HT1080 (cell line): Measurements from ENCODE around the gene ENOX1. TPM values are rescaled to one million over a fixed set of nuclear protein-coding genes. Genes with fewer than 3 reads are reported as not detected.
A peak's percentile ranks its signal among the peaks of the same experiment; 100 is the strongest.

ENCODE experiments used
- DNase-seq: peaks from one replicate; pipeline ENCODE4 v3.0.0-alpha.2; 2015; ENCODE audit warnings: low read depth
- total RNA-seq: library from RNA; depleted of rRNA; stranded (reverse); fragments of >200 nt; shearing (Covaris generic); gene quantifications from 2 replicates; pipeline ENCODE4 v1.2.3, GENCODE V29; 2014

ENOX1 gene
- total RNA-seq, 1 experiment from 2014 or later = 3.2 TPM

DNA sequence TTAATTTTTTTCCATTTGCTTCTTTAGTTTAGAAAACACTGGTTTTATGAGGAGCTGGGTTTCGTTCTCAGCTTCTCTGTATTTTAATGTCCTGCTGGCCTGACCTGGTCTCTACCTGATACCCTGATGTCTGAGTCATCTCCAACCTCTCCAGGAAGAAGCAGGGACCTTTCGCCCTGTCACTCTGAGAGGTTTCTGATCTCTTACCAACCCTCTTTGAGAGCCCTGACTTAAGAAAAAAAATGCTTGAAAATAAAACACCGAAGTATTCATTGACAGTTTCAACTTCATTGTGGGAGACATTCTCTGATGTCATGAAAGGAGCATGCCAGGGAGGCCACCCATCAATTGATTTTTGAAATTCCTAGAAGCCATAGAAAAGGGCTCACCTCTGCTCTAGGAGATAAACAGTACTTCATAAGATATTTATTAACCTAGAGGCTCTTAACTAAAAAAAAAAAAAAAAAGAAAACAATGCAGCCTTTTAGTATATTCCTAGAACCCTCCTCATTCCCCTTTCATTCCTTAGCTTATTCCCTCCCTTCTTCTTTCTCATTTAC is 234.8 kb downstream of the ENOX1 start:
- DNase-seq = no peak

DNA sequence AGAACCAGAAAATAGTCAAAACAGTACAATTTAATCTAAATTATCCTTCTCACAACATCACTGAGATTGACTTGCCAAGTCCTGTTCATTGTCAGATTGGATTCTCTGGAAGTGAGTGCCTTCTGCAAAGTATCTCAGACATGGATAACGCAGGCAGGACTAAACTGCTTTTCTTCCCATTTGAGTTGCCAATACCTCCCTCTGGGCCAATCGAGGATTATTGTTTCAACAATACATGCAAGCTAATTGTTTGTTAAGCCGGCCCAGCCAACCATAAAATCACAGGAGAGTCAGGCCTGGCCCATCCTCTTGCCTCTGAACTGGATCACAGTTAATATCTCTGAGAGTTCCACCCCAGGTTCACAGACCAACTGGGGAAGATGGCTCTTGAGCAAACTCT is 240.0 kb downstream of the ENOX1 start:
- DNase-seq = no peak

DNA sequence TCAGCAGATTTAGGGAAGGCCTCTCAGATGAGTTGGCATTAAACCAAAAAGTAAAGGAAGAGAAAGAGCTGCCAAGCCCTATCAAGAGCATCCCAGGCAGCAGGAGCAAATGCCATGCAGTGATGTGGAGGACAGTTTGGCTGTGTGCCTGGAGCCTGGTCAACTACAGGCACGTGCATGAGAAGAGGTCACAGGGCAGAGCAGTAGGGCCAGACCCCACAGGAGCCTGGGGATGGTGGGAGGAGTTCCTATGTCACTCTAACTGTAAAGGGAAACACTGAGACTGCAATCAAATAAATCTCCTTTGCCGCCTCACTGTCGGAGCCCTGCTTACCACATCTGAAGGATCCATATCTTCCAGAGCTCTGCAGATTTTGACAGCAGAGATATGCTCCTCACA is 240.5 kb downstream of the ENOX1 start:
- DNase-seq = no peak

DNA sequence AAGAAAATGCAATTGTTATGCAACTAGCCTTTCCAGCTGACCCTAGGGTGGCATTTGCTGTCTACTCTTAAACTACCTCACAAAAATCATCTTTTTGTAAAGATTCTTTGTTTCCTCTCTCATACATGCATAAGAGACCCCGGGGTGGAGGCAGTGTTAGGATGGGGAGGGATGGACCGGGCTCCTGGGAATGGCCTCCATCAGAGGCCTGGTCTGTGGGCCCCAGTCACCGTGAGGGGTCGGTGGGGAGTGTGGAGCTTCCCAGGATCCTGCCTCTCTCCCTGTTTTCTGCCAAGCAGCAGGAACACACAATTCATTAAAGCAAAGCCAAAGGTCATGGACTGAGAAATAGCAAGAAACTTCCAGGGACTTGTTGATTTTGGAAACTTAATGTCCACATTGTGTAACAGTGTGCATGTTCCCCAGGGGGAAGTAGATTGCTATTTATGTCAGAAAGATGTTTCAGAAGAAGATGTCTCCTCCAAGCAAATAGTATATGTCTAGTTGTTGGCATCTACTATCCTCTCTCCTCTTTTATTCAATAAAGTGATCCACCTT is 241.4 kb downstream of the ENOX1 start:
- no peak for DNase-seq

DNA sequence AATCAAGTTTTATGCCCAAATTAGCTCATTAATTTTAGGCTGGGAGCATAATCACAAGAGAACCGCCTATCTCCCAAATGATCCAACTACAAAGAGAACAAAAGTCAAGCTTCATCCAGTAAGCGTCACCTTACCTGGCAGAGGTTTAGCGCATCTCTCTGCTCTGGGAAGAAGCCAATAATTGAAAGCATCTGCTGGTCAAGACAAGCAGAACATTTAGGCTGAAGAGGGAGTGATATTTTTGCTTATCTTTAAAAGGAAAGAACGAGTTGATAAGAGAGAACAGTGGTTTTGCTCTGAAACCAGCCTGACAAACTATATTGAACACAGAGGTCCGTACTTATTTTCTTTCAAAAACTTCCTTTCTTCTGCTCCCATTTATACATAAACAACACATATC is 242.1 kb downstream of the ENOX1 start:
- DNase-seq = no peak

DNA sequence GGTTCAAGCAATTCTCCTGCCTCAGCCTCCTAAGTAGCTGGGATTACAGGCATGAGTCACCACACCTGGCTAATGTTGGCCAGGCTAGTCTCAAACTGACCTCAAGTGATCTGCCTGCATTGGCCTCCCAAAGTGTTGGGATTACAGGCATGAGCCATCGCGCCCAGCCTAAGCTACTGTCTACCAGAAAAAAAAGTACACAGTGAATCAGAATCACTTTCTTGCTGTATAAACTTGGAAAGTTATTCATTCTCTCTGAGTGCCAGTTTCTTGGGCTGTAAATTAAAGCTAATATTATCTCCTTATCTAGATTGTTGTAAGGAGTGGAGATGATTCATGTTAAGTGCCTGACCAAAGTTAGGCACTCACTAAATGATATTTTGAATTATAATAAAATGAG is 242.8 kb downstream of the ENOX1 start:
- DNase-seq = peak; percentile 61

DNA sequence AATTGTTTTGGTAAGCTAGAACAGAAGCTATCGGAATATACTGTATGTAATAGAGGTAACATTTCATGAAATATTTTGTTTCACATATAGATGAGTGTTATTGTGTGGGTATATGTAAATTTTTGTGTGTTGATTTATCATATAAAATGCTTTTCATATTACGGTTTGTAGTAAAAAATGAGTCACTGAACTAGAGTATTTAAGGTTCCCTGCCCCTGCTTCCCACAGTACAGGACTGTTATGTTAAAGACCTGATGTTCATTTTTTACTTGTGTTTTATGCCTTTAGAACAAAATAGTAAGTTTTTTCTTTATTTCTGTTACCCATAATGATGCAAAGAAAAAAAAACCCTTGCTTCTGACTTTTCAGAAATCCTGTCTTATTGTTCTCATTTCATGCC is 243.4 kb downstream of the ENOX1 start:
- no peak for DNase-seq

DNA sequence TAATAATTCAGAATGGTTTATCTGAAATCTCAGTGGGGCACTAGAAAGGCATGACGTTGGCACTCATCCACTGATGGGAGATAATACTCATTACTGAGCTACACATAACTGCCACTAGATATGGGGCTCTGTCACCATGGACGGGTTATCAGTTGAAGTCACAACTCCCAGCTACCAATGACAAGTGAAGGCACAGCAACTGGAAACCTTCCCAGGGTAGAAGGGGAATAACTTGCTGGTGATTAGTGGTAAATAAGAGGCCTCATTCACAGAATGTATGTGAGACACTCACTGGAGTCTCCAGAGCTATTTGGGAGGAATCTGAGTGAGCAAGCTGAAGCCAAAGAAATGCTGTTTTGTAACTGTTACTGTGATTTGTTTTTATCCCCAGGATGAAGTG is 249.6 kb downstream of the ENOX1 start:
- DNase-seq = no peak

DNA sequence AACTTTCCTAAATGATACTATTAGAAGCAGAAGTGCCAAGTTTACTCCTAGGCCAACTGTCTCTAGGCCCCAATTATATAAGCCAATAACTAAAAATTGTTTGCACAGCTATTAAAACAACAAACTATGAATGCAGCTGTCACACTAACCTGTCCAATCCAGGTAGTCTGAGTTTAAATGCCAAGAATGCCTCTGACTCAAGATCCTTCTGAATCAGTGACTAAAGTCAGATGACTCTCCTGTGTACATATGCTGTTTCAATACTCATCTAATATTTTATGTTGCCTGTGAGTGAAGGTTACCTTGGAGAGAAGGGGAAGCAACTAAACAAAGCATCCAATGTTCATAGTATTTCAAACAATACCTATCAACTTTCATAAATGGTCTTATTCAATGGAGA is 257.0 kb downstream of the ENOX1 start:
- DNase-seq = peak; percentile 11

DNA sequence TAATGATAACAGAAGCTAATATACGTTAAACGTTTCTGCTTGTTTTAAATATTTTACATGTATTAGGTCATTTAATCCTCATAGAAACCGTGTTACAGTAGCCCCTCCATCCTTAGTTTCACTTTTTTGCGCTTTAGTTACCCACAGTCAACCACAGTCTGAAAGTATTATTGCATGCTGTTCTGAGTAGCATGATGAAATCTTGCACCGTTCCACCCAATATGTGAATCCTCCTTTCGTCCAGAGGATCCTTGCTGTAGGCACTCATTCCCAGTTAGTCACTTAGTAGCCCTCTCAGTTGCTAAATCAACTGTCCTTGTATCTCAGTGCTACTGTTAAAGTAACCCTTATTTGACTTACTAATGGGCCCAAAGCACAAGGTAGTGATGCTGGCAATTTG is 257.8 kb downstream of the ENOX1 start:
- no peak for DNase-seq

DNA sequence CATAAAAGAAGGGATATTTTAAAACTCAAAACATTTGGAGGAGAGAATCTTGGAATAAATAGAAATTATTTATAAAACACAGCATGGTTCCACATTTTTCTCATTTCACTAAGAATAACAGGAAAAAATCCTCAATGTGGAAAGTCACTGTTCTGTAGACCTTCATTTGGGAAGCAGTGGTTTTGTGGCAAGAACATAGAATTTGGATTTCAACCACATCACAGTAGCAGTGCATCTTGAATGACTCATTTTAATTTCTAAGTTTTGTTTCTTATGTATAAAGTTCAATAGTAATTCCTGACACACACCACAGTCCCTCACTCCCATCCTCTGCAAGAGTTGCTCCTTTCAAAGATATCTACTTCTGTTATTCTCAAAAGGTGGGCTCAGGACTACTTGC is 264.0 kb downstream of the ENOX1 start:
- DNase-seq = peak; percentile 61

DNA sequence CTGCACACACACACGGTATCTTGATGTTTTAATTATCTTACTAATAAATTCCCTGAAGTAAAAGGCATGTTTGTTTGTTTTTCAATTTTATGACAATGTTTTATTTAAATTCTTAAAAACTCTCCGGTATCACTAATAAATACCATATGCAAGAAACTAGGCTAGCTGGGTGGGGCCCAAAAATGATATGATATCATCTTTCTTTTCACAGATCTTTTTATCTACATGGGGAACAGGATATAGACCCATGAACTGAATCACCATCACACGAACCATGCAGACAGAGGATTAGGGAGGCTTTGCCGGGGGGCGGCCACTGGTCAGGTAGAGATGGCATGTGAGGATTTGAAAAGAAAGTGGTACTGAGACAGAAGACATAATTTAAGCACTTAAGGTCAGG is 266.4 kb downstream of the ENOX1 start:
- no peak for DNase-seq

DNA sequence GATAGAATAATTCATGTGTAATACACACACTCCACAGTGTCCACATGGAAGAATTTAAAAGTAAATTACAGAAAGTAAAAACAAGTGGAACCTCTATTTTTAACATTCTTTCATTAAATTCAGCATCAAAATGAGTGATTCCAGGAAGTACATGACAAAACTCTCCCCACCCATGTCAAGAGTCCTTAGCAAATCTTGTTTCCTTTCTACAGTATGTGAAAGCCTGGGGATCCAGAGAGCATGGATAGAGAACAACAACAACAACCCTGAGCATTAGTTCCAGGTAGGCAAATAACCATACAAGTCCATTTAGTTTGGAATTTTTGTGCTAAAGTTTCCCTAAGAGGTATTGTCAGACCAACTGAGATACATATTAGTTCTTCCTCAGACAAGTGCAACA is 267.9 kb downstream of the ENOX1 start:
- no peak for DNase-seq

DNA sequence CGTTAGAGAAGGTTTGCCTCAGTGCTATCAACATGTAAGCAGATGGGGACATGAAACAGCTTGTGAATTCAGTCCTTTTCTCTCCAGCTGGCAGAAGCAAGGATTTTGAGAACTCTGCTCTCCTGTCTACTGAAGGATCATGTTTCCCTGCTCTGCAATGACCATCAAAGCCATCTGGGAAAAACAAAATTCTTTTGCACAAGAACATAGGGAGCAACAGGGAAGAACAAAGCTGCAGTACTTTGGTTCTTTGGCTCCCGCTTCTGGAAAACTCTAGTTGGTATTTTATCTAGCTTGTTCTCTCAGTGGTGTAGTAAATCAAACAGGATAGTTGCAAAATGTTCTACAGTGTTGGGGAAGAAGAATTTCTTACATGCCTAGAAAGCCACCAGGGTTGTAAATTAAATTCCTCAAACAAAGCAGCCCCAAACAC is 270.4 kb downstream of the ENOX1 start:
- no peak for DNase-seq

DNA sequence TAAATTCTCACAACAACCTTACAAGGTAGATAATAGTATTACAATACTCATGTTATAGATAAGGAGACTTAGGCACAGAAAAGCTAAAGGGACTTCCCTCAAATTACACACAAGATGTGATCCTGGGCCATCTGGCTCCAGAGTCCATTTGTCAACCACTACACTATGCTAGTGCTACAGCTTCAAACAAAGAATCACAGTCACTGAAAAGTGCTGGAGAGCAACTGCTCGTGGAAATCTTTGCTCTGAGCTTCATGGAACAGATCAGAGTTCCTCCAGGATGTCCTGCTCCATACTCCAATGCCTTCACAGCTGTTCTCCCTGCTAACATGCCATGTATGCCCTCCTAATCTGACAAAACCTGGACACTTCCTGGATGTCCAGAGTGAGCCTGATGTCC is 271.2 kb downstream of the ENOX1 start:
- DNase-seq = no peak

DNA sequence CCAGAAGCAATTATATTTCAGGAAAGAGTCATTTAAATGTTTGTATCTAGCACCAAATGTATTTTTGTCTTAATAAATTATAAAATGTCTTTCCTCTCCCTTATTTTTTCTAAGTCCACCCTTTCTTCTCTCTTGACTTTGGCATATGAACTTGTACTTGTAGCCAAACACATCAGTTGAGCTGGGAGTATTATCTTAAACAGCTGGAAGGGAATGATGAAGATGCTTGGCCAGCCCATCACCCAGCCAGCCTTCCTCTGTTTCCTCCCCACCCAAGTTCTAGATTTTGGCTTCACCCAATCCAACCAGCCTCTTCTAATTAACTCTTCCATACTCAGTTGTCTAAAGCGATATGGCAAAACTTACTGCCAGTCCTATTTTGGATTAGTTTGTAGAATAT is 272.5 kb downstream of the ENOX1 start:
- DNase-seq = no peak

DNA sequence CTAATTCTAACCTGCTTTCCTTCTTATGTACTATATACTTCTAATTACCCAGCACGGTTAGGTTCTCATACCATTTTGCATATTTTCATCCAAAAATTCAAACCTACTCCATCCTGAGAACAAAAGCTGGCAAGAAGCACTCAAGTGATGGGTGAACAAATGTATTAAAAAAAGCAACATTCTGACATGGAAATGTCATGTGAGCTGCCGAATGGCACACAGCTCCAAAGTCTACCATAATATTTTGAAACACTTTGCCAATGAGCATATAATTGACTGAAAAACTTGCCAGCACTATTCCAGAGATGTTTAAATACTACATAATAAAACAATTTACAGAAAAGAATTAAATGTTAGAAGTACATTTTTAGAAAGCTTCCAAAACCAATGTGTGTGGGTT is 274.6 kb downstream of the ENOX1 start:
- DNase-seq = no peak

DNA sequence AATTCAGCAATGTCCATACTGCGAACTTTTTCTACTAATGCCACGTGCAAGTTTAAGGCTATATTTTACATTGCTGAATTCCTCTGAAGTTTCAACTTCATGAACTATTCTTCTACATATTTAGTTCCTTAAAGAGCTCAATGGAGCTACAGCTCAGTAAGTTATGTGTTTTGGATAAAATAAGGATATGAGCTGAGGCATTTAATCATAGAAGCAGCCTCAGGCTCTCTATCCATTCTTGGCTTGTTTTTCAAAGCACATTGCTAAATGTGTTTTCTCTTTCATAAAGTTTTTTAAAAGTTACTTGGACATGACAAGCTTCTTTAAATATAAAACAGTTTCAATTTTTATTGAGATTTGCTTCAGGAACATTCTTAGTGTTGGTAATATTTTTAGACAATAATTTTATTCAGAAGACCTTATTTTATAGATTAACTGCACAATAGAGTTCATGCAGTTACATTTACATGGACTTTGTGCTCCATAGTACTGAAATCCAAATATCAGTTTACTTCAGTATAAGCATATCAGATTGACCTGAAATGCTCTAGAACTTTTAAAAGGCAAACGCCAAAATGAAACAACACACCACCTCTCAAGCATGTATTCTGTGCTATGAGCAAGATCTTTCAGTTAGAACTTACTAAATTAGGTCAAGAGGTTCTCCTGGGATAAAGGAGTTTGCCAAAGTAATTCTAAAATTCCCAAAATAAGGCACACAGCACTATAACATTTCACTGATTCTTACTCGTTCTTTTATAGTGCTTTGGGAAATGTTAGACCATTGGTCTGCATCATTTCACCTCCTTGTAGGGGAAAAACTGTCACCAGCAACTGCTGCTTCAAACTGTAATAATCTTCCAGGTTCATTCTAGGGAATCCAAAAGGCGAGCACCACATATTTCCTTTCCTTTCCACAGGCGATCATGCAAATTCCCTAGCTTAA is 275.5 kb downstream of the ENOX1 start:
- no peak for DNase-seq

DNA sequence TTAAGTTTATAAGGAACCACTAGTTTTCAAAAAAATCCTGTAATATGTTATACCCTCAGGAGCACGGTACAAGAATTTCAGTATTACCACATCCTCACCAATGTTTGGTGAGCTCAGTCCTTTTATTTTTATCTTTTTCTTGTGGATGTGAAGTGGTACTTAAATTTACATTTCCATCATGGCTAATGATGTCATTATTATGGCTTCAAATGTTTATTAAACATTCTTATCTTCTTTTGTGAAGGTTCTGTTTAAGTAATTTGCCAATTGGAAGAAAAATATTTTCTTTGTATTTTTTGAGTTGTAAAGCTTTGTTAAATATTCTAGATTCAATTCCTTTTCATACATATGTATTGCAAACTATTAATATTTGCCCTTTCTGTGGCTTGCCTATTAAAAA is 291.0 kb downstream of the ENOX1 start:
- no peak for DNase-seq

DNA sequence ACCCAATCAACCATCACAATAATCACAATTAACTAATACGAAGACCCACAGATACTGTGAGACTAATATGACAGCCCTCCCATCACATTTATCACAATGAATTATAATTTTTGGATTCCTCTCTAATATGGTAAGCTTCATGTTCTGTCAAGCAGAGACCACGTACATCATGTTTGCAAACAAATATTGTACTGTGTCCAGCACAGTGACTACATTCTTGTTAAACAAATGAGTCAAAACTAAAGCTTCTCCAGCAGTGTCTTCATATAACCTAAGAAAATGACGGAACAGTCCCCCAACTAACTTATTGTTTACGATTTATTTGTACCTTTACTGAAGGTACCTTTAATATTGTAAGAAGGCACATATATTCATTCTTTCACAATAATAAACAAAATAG is 292.6 kb downstream of the ENOX1 start:
- DNase-seq = no peak

DNA sequence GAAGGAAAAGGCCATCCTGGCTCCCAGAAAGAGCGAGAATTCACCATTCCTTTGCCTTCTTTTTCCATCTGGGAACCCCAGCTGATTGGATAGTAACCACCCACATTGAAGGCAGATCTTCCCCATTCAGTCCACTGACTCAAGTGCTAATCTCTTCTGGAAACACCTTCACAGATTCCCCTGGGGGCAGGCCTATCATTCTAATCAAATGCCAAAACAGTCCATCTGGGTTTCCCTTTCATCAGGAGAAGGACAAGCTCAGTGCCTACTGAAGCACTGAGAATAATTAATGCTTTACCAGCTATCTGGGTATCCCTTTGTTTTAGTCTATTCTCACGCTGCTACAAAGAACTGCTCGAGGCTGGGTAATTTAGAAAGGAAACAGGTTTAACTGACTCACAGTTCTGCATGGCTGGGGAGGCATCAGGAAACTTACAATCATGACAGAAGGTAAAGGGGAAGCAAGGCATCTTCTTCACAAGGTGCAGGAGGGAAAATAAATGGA is 293.2 kb downstream of the ENOX1 start:
- no peak for DNase-seq

DNA sequence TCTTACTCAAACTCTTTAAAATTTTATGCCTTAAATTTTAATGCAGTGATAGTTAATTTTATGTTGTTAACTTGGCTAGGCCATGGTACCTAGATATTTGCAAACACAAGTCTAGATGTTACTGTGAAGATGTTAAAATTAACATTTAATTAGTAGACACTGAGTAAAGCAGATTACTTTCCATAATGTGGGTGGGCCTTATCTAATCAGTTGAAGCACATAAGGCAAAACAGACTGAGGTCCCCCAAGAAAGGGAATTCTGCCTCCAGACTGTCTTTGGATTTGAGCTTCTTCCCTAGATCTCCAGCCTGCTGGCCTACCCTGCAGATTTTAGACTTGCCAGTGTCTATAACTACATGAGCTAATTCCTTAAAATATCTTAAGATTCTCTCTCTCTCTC is 294.0 kb downstream of the ENOX1 start:
- DNase-seq = no peak

DNA sequence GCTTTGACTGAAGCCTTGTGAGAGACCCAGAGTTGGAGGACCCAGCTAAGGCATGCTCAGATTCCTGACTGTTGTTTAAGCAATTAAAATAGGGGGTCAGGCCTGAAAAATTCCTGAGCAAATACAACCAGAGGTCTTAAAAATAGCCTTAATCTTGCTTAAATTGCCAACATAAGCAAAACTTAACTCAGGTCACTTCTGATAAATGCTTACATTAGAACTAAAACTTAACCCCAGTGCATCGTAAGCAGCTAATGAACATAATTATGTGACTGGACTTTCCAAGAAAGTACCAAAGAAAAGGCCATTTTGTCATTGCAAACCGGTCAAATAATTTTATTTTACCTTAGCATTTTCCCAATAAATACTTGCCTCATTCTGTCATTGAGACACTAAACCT is 294.5 kb downstream of the ENOX1 start:
- DNase-seq = no peak
